Vagina (tissue), 2 donors: ENCODE measurements around the gene GALNT9.

ENCODE experiments used
- POLR2A ChIP-seq, 2 donors: fragments of 450-650 bp; IDR thresholded peaks; one replicate each; pipeline ENCODE4 v1.6.1; 2017; ENCODE audit warnings: antibody characterized with exemption in 2 of 2, mild to moderate bottlenecking in 2 of 2, moderate library complexity in 2 of 2
- TF ChIP-seq, protein P1 (sequence below), 3 experiments: fragments of 450-650 bp in 2 of 3; fragments of 200-600 bp in 1 of 3; sonication (generic) in 1 of 3; IDR thresholded peaks; one replicate each; pipeline ENCODE4 v1.5.1; 2017 to 2019; ENCODE audit warnings: antibody characterized with exemption in 3 of 3, mild to moderate bottlenecking in 2 of 3, moderate library complexity in 2 of 3

DNA sequence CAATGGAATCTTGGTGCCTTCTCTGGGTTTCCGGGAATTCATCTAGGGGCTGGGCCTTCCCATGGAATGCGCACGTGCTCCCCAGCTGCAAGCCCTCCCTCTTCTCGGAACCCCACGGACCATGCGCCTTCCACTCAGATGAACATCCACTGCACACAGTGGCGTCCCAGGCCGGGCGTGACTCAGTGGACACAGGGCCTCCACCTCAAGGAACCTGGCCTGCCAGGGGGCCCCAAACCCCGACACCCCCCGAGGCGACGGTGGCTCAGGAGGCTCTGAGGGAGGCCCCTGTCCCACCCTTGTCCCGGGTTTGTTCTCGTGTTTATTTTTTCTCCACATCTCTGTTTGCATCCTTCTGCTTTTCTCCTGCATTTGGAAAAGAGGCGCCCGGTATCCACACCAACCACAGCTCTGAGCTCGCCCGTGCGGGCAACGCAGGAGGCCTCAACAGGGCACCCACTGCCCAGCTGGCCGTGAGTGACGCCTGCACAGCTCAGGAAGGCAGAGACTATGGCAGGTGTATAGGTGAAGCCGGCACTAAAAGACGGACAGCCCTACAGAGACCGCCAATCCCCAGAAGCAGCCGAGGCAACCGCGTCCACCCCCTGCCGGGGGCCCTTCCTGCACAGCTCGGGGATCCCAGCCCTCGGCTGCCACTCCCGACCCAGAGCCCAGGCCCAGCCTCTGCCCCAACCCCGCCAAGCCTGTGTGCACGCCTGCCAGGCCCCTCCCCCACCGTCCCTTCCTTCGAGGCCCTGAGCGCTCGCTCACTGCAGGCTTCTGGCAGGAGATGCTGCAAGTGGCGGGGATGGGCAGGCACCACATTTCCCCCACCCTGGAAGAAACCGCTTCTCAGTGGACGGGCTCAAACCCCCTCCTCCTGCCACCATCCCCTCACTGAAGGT lies 23.8 kb upstream of the GALNT9 start:
- TF ChIP-seq, protein P1, sequence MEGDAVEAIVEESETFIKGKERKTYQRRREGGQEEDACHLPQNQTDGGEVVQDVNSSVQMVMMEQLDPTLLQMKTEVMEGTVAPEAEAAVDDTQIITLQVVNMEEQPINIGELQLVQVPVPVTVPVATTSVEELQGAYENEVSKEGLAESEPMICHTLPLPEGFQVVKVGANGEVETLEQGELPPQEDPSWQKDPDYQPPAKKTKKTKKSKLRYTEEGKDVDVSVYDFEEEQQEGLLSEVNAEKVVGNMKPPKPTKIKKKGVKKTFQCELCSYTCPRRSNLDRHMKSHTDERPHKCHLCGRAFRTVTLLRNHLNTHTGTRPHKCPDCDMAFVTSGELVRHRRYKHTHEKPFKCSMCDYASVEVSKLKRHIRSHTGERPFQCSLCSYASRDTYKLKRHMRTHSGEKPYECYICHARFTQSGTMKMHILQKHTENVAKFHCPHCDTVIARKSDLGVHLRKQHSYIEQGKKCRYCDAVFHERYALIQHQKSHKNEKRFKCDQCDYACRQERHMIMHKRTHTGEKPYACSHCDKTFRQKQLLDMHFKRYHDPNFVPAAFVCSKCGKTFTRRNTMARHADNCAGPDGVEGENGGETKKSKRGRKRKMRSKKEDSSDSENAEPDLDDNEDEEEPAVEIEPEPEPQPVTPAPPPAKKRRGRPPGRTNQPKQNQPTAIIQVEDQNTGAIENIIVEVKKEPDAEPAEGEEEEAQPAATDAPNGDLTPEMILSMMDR (IDR thresholded peaks at IDR 0.05) = no peak
- TF ChIP-seq POLR2A (IDR thresholded peaks at IDR 0.05) = no peak
